WTC11 (cell line): Measurements from ENCODE around the gene MTPN. TPM values are rescaled to one million over a fixed set of nuclear protein-coding genes. Genes with fewer than 3 reads are reported as not detected.

ENCODE experiments used
- ATAC-seq: fragments of 200-7000 bp; cut with Tn5 transposase; 2 replicates; pipeline ENCODE4 v1.10.0; 2021; ENCODE audit warnings: mild to moderate bottlenecking, moderate library complexity
- CTCF ChIA-PET: fragments of 300-600 bp; sonication (Branson Sonifier 250); formaldehyde crosslinking; loops from one replicate; lab custom pipeline; 2021; ENCODE audit warnings: antibody characterized with exemption; lab: Charles Lee
- POLR2A ChIA-PET: fragments of 350-600 bp; sonication (Branson Sonifier 250); formaldehyde crosslinking; loops from one replicate; lab custom pipeline; 2021; ENCODE audit warnings: antibody characterized with exemption; lab: Charles Lee
- DNase-seq: peaks from one replicate; pipeline ENCODE4 v3.0.0; 2021; ENCODE audit warnings: low spot score
- H3K27ac Mint-ChIP-seq: 2 replicates; pipeline ENCODE4 v1.8.0; 2021; ENCODE audit warnings: mixed read lengths
- H3K27me3 Mint-ChIP-seq: 2 replicates; pipeline ENCODE4 v1.8.0; 2021; ENCODE audit warnings: low read depth, mild to moderate bottlenecking, moderate library complexity, mixed read lengths
- H3K36me3 Mint-ChIP-seq: 2 replicates; pipeline ENCODE4 v1.8.0; 2021; ENCODE audit warnings: mixed read lengths
- H3K4me1 Mint-ChIP-seq: 2 replicates; pipeline ENCODE4 v1.8.0; 2022; ENCODE audit warnings: mixed read lengths
- H3K4me3 Mint-ChIP-seq: 2 replicates; pipeline ENCODE4 v1.8.0; 2021; ENCODE audit warnings: mild to moderate bottlenecking, moderate library complexity, mixed read lengths
- H3K9me3 Mint-ChIP-seq: 2 replicates; pipeline ENCODE4 v1.8.0; 2021; ENCODE audit warnings: mixed read lengths
- ARID4B ChIP-seq: sonication (generic); formaldehyde crosslinking; IDR thresholded peaks from 2 replicates; pipeline ENCODE4 v1.8.0; 2023; ENCODE audit warnings: missing genetic modification reagents, mild to moderate bottlenecking, borderline replicate concordance
- CREB1 ChIP-seq: sonication (generic); formaldehyde crosslinking; IDR thresholded peaks from 2 replicates; pipeline ENCODE4 v1.8.0; 2023; ENCODE audit warnings: mild to moderate bottlenecking, missing genetic modification reagents
- E2F5 ChIP-seq: sonication (generic); formaldehyde crosslinking; IDR thresholded peaks from 2 replicates; pipeline ENCODE4 v1.8.1; 2022; ENCODE audit warnings: mild to moderate bottlenecking, moderate library complexity, missing genetic modification reagents
- ESRRA ChIP-seq: sonication (generic); formaldehyde crosslinking; IDR thresholded peaks from 2 replicates; pipeline ENCODE4 v1.8.1; 2022; ENCODE audit warnings: mild to moderate bottlenecking, missing genetic modification reagents, borderline replicate concordance
- GABPB1 ChIP-seq: sonication (generic); formaldehyde crosslinking; IDR thresholded peaks from 2 replicates; pipeline ENCODE4 v1.8.1; 2023; ENCODE audit warnings: mild to moderate bottlenecking, missing genetic modification reagents
- JAZF1 ChIP-seq: fragments of 250-450 bp; sonication (Bioruptor Pico); IDR thresholded peaks from 2 replicates; pipeline ENCODE4 v1.9.0; 2021; ENCODE audit warnings: moderate library complexity, mild to moderate bottlenecking, inconsistent platforms
- JUN ChIP-seq: sonication (generic); formaldehyde crosslinking; IDR thresholded peaks from 2 replicates; pipeline ENCODE4 v1.8.0; 2023; ENCODE audit warnings: mild to moderate bottlenecking, missing genetic modification reagents
- MYBL2 ChIP-seq: sonication (generic); formaldehyde crosslinking; IDR thresholded peaks from 2 replicates; pipeline ENCODE4 v1.8.1; 2023; ENCODE audit warnings: mild to moderate bottlenecking, moderate library complexity, missing genetic modification reagents
- NFE2L1 ChIP-seq: sonication (generic); formaldehyde crosslinking; IDR thresholded peaks from 2 replicates; pipeline ENCODE4 v1.8.1; 2023; ENCODE audit warnings: missing genetic modification reagents
- PRDM15 ChIP-seq: sonication (generic); formaldehyde crosslinking; IDR thresholded peaks from 2 replicates; pipeline ENCODE4 v1.8.0; 2022; ENCODE audit warnings: missing genetic modification reagents
- PREB ChIP-seq: sonication (generic); formaldehyde crosslinking; IDR thresholded peaks from 2 replicates; pipeline ENCODE4 v1.8.1; 2022; ENCODE audit warnings: mild to moderate bottlenecking, missing genetic modification reagents, moderate library complexity, borderline replicate concordance
- SP1 ChIP-seq: sonication (generic); formaldehyde crosslinking; conservative IDR thresholded peaks from 2 replicates; pipeline ENCODE4 v1.8.1; 2022; ENCODE audit warnings: missing genetic modification reagents
- ZNF121 ChIP-seq: sonication (generic); formaldehyde crosslinking; IDR thresholded peaks from 2 replicates; pipeline ENCODE4 v1.8.0; 2023; ENCODE audit warnings: missing genetic modification reagents
- total RNA-seq: library from RNA; stranded (reverse); gene quantifications from 3 replicates; pipeline ENCODE4 v1.2.3, GENCODE V29; 2021
- TF ChIP-seq, protein P1 (sequence below): sonication (generic); formaldehyde crosslinking; IDR thresholded peaks from 2 replicates; pipeline ENCODE4 v1.8.1; 2023; ENCODE audit warnings: mild to moderate bottlenecking, missing genetic modification reagents, moderate library complexity
- TF ChIP-seq, protein P2 (sequence below): fragments of 250-450 bp; sonication (Bioruptor Pico); IDR thresholded peaks from 2 replicates; pipeline ENCODE4 v1.9.0; 2021; ENCODE audit warnings: mild to moderate bottlenecking
- TF ChIP-seq, protein P3 (sequence below): sonication (generic); formaldehyde crosslinking; IDR thresholded peaks from 2 replicates; pipeline ENCODE4 v1.8.0; 2023; ENCODE audit warnings: mild to moderate bottlenecking, missing genetic modification reagents
- TF ChIP-seq, protein P4 (sequence below): sonication (generic); formaldehyde crosslinking; IDR thresholded peaks from 2 replicates; pipeline ENCODE4 v1.8.0; 2022; ENCODE audit warnings: mild to moderate bottlenecking, missing genetic modification reagents

The MTPN gene
- total RNA-seq, 1 experiment from 2014 or later, result 92.5 TPM

GRCh38 chr7:135913404-135913803, 63.8 kb downstream of the MTPN start:
- CTCF ChIA-PET, result no interaction called here
- Mint-ChIP-seq H3K27me3 (no peaks in the 10 kb centered on the region), H3K36me3 (no peaks in the 10 kb centered on the region), H3K4me3 (no peak overlapping the region), H3K9me3 (no peaks in the 10 kb centered on the region), H3K27ac (no peak overlapping the region), H3K4me1 (no peaks in the 10 kb centered on the region)
- DNase-seq (no peak), ATAC-seq (no peak)
- POLR2A ChIA-PET, result no interaction called here
- TF ChIP-seq ESRRA (CRISPR knock-in tag) (no peak), PRDM15 (no peak), MYBL2 (CRISPR knock-in tag) (no peak), JUN (CRISPR knock-in tag) (no peak), JAZF1 (CRISPR knock-in tag) (no peak), GABPB1 (CRISPR knock-in tag) (no peak), SP1 (CRISPR knock-in tag) (no peak)
- TF ChIP-seq, protein P1, sequence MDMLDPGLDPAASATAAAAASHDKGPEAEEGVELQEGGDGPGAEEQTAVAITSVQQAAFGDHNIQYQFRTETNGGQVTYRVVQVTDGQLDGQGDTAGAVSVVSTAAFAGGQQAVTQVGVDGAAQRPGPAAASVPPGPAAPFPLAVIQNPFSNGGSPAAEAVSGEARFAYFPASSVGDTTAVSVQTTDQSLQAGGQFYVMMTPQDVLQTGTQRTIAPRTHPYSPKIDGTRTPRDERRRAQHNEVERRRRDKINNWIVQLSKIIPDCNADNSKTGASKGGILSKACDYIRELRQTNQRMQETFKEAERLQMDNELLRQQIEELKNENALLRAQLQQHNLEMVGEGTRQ, result no peak

- Mint-ChIP-seq H3K36me3 (no peaks in the 10 kb centered on the region), H3K27ac (no peak overlapping the region), H3K4me3 (no peak overlapping the region), H3K27me3 (no peaks in the 10 kb centered on the region), H3K9me3 (no peaks in the 10 kb centered on the region), H3K4me1 (no peaks in the 10 kb centered on the region)
- ChIA-PET CTCF (no interaction called here), POLR2A (no interaction called here)
- ATAC-seq, result no peak
- no peak for DNase-seq
- TF ChIP-seq ZNF121 (no peak), CREB1 (CRISPR knock-in tag) (no peak), E2F5 (CRISPR knock-in tag) (no peak), ARID4B (CRISPR knock-in tag) (no peak), NFE2L1 (no peak), PREB (no peak)
- TF ChIP-seq, protein P2, sequence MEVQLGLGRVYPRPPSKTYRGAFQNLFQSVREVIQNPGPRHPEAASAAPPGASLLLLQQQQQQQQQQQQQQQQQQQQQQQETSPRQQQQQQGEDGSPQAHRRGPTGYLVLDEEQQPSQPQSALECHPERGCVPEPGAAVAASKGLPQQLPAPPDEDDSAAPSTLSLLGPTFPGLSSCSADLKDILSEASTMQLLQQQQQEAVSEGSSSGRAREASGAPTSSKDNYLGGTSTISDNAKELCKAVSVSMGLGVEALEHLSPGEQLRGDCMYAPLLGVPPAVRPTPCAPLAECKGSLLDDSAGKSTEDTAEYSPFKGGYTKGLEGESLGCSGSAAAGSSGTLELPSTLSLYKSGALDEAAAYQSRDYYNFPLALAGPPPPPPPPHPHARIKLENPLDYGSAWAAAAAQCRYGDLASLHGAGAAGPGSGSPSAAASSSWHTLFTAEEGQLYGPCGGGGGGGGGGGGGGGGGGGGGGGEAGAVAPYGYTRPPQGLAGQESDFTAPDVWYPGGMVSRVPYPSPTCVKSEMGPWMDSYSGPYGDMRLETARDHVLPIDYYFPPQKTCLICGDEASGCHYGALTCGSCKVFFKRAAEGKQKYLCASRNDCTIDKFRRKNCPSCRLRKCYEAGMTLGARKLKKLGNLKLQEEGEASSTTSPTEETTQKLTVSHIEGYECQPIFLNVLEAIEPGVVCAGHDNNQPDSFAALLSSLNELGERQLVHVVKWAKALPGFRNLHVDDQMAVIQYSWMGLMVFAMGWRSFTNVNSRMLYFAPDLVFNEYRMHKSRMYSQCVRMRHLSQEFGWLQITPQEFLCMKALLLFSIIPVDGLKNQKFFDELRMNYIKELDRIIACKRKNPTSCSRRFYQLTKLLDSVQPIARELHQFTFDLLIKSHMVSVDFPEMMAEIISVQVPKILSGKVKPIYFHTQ (CRISPR knock-in tag), result no peak
- TF ChIP-seq, protein P3, sequence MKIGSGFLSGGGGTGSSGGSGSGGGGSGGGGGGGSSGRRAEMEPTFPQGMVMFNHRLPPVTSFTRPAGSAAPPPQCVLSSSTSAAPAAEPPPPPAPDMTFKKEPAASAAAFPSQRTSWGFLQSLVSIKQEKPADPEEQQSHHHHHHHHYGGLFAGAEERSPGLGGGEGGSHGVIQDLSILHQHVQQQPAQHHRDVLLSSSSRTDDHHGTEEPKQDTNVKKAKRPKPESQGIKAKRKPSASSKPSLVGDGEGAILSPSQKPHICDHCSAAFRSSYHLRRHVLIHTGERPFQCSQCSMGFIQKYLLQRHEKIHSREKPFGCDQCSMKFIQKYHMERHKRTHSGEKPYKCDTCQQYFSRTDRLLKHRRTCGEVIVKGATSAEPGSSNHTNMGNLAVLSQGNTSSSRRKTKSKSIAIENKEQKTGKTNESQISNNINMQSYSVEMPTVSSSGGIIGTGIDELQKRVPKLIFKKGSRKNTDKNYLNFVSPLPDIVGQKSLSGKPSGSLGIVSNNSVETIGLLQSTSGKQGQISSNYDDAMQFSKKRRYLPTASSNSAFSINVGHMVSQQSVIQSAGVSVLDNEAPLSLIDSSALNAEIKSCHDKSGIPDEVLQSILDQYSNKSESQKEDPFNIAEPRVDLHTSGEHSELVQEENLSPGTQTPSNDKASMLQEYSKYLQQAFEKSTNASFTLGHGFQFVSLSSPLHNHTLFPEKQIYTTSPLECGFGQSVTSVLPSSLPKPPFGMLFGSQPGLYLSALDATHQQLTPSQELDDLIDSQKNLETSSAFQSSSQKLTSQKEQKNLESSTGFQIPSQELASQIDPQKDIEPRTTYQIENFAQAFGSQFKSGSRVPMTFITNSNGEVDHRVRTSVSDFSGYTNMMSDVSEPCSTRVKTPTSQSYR (CRISPR knock-in tag), result no peak
- TF ChIP-seq, protein P4, sequence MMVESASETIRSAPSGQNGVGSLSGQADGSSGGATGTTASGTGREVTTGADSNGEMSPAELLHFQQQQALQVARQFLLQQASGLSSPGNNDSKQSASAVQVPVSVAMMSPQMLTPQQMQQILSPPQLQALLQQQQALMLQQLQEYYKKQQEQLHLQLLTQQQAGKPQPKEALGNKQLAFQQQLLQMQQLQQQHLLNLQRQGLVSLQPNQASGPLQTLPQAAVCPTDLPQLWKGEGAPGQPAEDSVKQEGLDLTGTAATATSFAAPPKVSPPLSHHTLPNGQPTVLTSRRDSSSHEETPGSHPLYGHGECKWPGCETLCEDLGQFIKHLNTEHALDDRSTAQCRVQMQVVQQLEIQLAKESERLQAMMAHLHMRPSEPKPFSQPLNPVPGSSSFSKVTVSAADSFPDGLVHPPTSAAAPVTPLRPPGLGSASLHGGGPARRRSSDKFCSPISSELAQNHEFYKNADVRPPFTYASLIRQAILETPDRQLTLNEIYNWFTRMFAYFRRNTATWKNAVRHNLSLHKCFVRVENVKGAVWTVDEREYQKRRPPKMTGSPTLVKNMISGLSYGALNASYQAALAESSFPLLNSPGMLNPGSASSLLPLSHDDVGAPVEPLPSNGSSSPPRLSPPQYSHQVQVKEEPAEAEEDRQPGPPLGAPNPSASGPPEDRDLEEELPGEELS (CRISPR knock-in tag), result no peak
Measured at GRCh38 chr7:135911099-135911498, 66.1 kb downstream of the MTPN start.
